HepG2 (cell line): Measurements from ENCODE around the gene PRELP.

Experiments used
- BRD4 ChIP-seq: sonication (generic); formaldehyde crosslinking; IDR thresholded peaks from 2 replicates; pipeline ENCODE4 v1.4.0; 2020; ENCODE audit warnings: missing genetic modification reagents
- CTCF ChIP-seq: sonication (generic); formaldehyde crosslinking; IDR thresholded peaks from 2 replicates; pipeline ENCODE4 v1.5.0; 2020; ENCODE audit warnings: mild to moderate bottlenecking, missing genetic modification reagents, moderate library complexity
- EZH2 ChIP-seq: conservative IDR thresholded peaks from 2 replicates; pipeline ENCODE4 v1.6.1; 2012; ENCODE audit warnings: mild to moderate bottlenecking, low read depth, low read length, moderate library complexity
- FOXA3 ChIP-seq: IDR thresholded peaks from 2 replicates; pipeline ENCODE4 v1.6.1; 2016; ENCODE audit warnings: missing genetic modification reagents, missing compliant biosample characterization
- FOXP4 ChIP-seq: sonication (generic); formaldehyde crosslinking; IDR thresholded peaks from 2 replicates; pipeline ENCODE4 v1.4.0; 2020; ENCODE audit warnings: missing genetic modification reagents
- IRF9 ChIP-seq: sonication (generic); formaldehyde crosslinking; IDR thresholded peaks from 2 replicates; pipeline ENCODE4 v1.8.0; 2022; ENCODE audit warnings: missing genetic modification reagents, mild to moderate bottlenecking, borderline replicate concordance
- KDM4B ChIP-seq: sonication (generic); formaldehyde crosslinking; IDR thresholded peaks from 2 replicates; pipeline ENCODE4 v1.4.0; 2020; ENCODE audit warnings: missing genetic modification reagents
- KLF6 ChIP-seq: IDR thresholded peaks from 2 replicates; pipeline ENCODE4 v1.8.0; 2016; ENCODE audit warnings: missing biosample characterization, missing genetic modification reagents
- RFX5 ChIP-seq: IDR thresholded peaks from 2 replicates; pipeline ENCODE4 v1.6.1; 2011; ENCODE audit warnings: low read depth, low read length, improper control_type of control experiment
- SMAD1 ChIP-seq: sonication (generic); formaldehyde crosslinking; IDR thresholded peaks from 2 replicates; pipeline ENCODE4 v1.4.0; 2020; ENCODE audit warnings: missing genetic modification reagents, low read depth, mild to moderate bottlenecking, borderline replicate concordance
- ZBTB8A ChIP-seq: sonication (generic); formaldehyde crosslinking; IDR thresholded peaks from 2 replicates; pipeline ENCODE4 v1.4.0; 2020; ENCODE audit warnings: mild to moderate bottlenecking, low read depth, missing genetic modification reagents, borderline replicate concordance
- ZNF589 ChIP-seq: sonication (generic); formaldehyde crosslinking; conservative IDR thresholded peaks from 2 replicates; pipeline ENCODE4 v1.8.0; 2022; ENCODE audit warnings: mild to moderate bottlenecking, moderate library complexity, missing genetic modification reagents
- ZSCAN29 ChIP-seq: sonication (generic); formaldehyde crosslinking; conservative IDR thresholded peaks from 2 replicates; pipeline ENCODE4 v1.4.0; 2020; ENCODE audit warnings: mild to moderate bottlenecking, missing genetic modification reagents

- TF ChIP-seq ZNF589 (CRISPR knock-in tag) (no peak), CTCF (CRISPR knock-in tag) (no peak), FOXP4 (no peak), KLF6 (no peak), ZSCAN29 (CRISPR knock-in tag) (no peak), KDM4B (CRISPR knock-in tag) (no peak), FOXA3 (CRISPR knock-in tag) (no peak), EZH2 (no peak), SMAD1 (CRISPR knock-in tag) (no peak), BRD4 (CRISPR knock-in tag) (no peak), ZBTB8A (no peak), RFX5 (no peak), IRF9 (CRISPR knock-in tag) (no peak)
Measured at GRCh38 chr1:203456577-203456976, 19.0 kb upstream of the PRELP start.
